ENCODE measurements around the gene SNRPA1.

SNRPA1 gene

GRCh38 chr15:101266034-101266433, 29.0 kb downstream of the SNRPA1 start:
- TF ChIP-seq CTCF (IDR thresholded peaks at IDR 0.05; ENCODE audit: low read depth, low read length): no peak
- peak; percentile 62 for DNase-seq (ENCODE audit: extremely low read depth, low read depth)

- no peak for DNase-seq (ENCODE audit: extremely low read depth, low read depth)
- no peak for TF ChIP-seq CTCF (IDR thresholded peaks at IDR 0.05; ENCODE audit: low read depth, low read length)
These were observed 30.0 kb downstream of the SNRPA1 start for GRCh38 chr15:101264911-101265641.

- TF ChIP-seq CTCF (IDR thresholded peaks at IDR 0.05; ENCODE audit: low read depth, low read length): no peak
- DNase-seq (ENCODE audit: extremely low read depth, low read depth): no peak
These were observed 31.0 kb downstream of the SNRPA1 start for GRCh38 chr15:101264011-101264410.

GRCh38 chr15:101262551-101262950, 32.5 kb downstream of the SNRPA1 start:
- DNase-seq (ENCODE audit: extremely low read depth, low read depth): no peak
- TF ChIP-seq CTCF (IDR thresholded peaks at IDR 0.05; ENCODE audit: low read depth, low read length): no peak

- peak; percentile 80 for TF ChIP-seq CTCF (IDR thresholded peaks at IDR 0.05; ENCODE audit: low read depth, low read length)
- no peak for DNase-seq (ENCODE audit: extremely low read depth, low read depth)
These were observed 36.6 kb downstream of the SNRPA1 start for GRCh38 chr15:101258238-101259144.

- DNase-seq (ENCODE audit: extremely low read depth, low read depth): no peak
- TF ChIP-seq CTCF (IDR thresholded peaks at IDR 0.05; ENCODE audit: low read depth, low read length): no peak; the same call in 1 of the 2 replicates
These were observed 38.3 kb downstream of the SNRPA1 start for GRCh38 chr15:101256757-101257156.

Data from AG09319 (cell line).